ENCODE measurements around the gene CYP19A1.
A peak's percentile ranks its signal among the peaks of the same experiment; 100 is the strongest.

GRCh38 chr15:51382787-51383186, 44.4 kb upstream of the CYP19A1 start:
- TF ChIP-seq CTCF (IDR thresholded peaks at IDR 0.05; ENCODE audit: low read length) (peak; percentile 44; the same call in 1 of the 2 replicates), EZH2 (IDR thresholded peaks at IDR 0.05; ENCODE audit: borderline replicate concordance, low read length) (no peak)

All from OCI-LY1 (cell line).